Measurements from ENCODE around the gene EHD2. TPM values are rescaled to one million over a fixed set of nuclear protein-coding genes. Genes with fewer than 3 reads are reported as not detected.

Gene EHD2
- total RNA-seq, 1 donor from 2014 or later, result 148 TPM

GRCh38 chr19:47792616-47793015, 79.4 kb downstream of the EHD2 start:
- Histone ChIP-seq H3K36me3 (no peaks in the 10 kb centered on the region), H3K4me1 (no peaks in the 10 kb centered on the region), H3K27me3 (ENCODE audit: low read depth) (no peaks in the 10 kb centered on the region), H3K9me3 (peaks cover 4% of the 10 kb centered on the region), H3K27ac (no peak overlapping the region), H3K4me3 (no peak overlapping the region)
- intact Hi-C loops (cut with DNase I), result no loop called here
- ATAC-seq (no peak), DNase-seq (no peak)
- TF ChIP-seq, protein P1, sequence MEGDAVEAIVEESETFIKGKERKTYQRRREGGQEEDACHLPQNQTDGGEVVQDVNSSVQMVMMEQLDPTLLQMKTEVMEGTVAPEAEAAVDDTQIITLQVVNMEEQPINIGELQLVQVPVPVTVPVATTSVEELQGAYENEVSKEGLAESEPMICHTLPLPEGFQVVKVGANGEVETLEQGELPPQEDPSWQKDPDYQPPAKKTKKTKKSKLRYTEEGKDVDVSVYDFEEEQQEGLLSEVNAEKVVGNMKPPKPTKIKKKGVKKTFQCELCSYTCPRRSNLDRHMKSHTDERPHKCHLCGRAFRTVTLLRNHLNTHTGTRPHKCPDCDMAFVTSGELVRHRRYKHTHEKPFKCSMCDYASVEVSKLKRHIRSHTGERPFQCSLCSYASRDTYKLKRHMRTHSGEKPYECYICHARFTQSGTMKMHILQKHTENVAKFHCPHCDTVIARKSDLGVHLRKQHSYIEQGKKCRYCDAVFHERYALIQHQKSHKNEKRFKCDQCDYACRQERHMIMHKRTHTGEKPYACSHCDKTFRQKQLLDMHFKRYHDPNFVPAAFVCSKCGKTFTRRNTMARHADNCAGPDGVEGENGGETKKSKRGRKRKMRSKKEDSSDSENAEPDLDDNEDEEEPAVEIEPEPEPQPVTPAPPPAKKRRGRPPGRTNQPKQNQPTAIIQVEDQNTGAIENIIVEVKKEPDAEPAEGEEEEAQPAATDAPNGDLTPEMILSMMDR (IDR thresholded peaks at IDR 0.05), result no peak

Other genes with a start within 250 kb of the EHD2 start
- 0.27 TPM for gene SLC8A2, start 241.5 kb upstream of the EHD2 start, total RNA-seq
- 14.5 TPM for gene KPTN, start 229.2 kb upstream of the EHD2 start, total RNA-seq
- gene NAPA, start 198.4 kb upstream of the EHD2 start, total RNA-seq, result 115 TPM
- 0.89 TPM for gene ZNF541, start 140.3 kb upstream of the EHD2 start, total RNA-seq
- 18.3 TPM for gene BICRA, start 104.3 kb upstream of the EHD2 start, total RNA-seq
- 282 TPM for gene NOP53, start 32.1 kb downstream of the EHD2 start, total RNA-seq
- gene SELENOW, start 65.3 kb downstream of the EHD2 start, total RNA-seq, result 247 TPM
- not detected for gene TPRX1, start 91.1 kb downstream of the EHD2 start, total RNA-seq
- gene CRX, start 108.5 kb downstream of the EHD2 start, total RNA-seq, result not detected
- not detected for gene TPRX2, start 145.8 kb downstream of the EHD2 start, total RNA-seq
- gene SULT2A1, start 172.9 kb downstream of the EHD2 start, total RNA-seq, result not detected

All from lower lobe of right lung (tissue), 2 donors.